PC-3 (cell line): ENCODE measurements around the gene PHKB. TPM values are rescaled to one million over a fixed set of nuclear protein-coding genes. Genes with fewer than 3 reads are reported as not detected.

ENCODE experiments used
- ATAC-seq: fragments of 200-7000 bp; cut with Tn5 transposase; 2 replicates; pipeline ENCODE4 v1.9.1; 2020; ENCODE audit warnings: mild to moderate bottlenecking, moderate library complexity
- BruUV-seq: library from RNA; stranded (reverse); fragments of 400-500 nt; replicated peaks from 2 replicates; lab custom pipeline; 2021; lab: Mats Ljungman, UMichigan
- CTCF ChIA-PET: fragments of 300-600 bp; sonication (Branson Sonifier 250); formaldehyde crosslinking; loops from one replicate; lab custom pipeline; 2022; ENCODE audit warnings: antibody characterized with exemption; lab: Charles Lee
- POLR2A ChIA-PET: fragments of 300-600 bp; sonication (Branson Sonifier 250); formaldehyde crosslinking; loops from one replicate; lab custom pipeline; 2022; ENCODE audit warnings: antibody characterized with exemption; ENCODE audit not compliant: unreplicated experiment; lab: Charles Lee
- DNase-seq: peaks from one replicate; pipeline ENCODE4 v3.0.0-alpha.2; 2015
- H2AFZ ChIP-seq: fragments of 300-600 bp; sonication (generic); 2 replicates; pipeline ENCODE4 v1.6.0; 2016; ENCODE audit warnings: antibody characterized with exemption, low read length
- H3F3A ChIP-seq: fragments of 300-600 bp; sonication (generic); one replicate; pipeline ENCODE4 v1.6.0; 2017; ENCODE audit warnings: antibody characterized with exemption, low read length, control low read depth, mild to moderate bottlenecking; ENCODE audit not compliant: unreplicated experiment
- H3K27ac ChIP-seq: fragments of 300-600 bp; sonication (generic); 2 replicates; pipeline ENCODE4 v1.5.1; 2016; ENCODE audit warnings: mild to moderate bottlenecking, low read length
- H3K27me3 ChIP-seq: fragments of 300-600 bp; sonication (generic); 2 replicates; pipeline ENCODE4 v1.6.1; 2016; ENCODE audit warnings: low read length, mixed read lengths
- H3K36me3 ChIP-seq: fragments of 300-600 bp; sonication (generic); 2 replicates; pipeline ENCODE4 v1.6.1; 2016; ENCODE audit warnings: low read depth, mixed run types, low read length, mixed read lengths
- H3K4me1 ChIP-seq: fragments of 300-600 bp; sonication (generic); 2 replicates; pipeline ENCODE4 v1.5.1; 2016; ENCODE audit warnings: low read length; ENCODE audit not compliant: insufficient read depth
- H3K4me2 ChIP-seq: fragments of 300-600 bp; sonication (generic); 2 replicates; pipeline ENCODE4 v1.6.0; 2016; ENCODE audit warnings: low read length
- H3K4me3 ChIP-seq: fragments of 300-600 bp; sonication (generic); 2 replicates; pipeline ENCODE4 v1.5.1; 2016; ENCODE audit warnings: mild to moderate bottlenecking, low read length, mixed read lengths
- H3K79me2 ChIP-seq: fragments of 300-600 bp; sonication (generic); 2 replicates; pipeline ENCODE4 v1.6.1; 2017; ENCODE audit warnings: low read length, mixed read lengths
- H3K9ac ChIP-seq: fragments of 300-600 bp; sonication (generic); 2 replicates; pipeline ENCODE4 v1.6.0; 2016; ENCODE audit warnings: mild to moderate bottlenecking, low read length
- H3K9me2 ChIP-seq: fragments of 300-600 bp; sonication (generic); replicated peaks from 2 replicates; pipeline ENCODE4 v1.6.1; 2016; ENCODE audit warnings: mixed run types, low read length, mixed read lengths
- H3K9me3 ChIP-seq: fragments of 300-600 bp; sonication (generic); 2 replicates; pipeline ENCODE4 v1.6.1; 2016; ENCODE audit warnings: low read length, mixed read lengths
- H4K20me1 ChIP-seq: fragments of 300-600 bp; sonication (generic); 2 replicates; pipeline ENCODE4 v1.6.1; 2016; ENCODE audit warnings: low read length, mixed read lengths
- EZH2 ChIP-seq: fragments of 300-600 bp; sonication (generic); IDR thresholded peaks from one replicate; pipeline ENCODE4 v1.6.1; 2017; ENCODE audit warnings: antibody characterized with exemption, mild to moderate bottlenecking, low read length; ENCODE audit not compliant: unreplicated experiment
- EZH2phosphoT487 ChIP-seq: fragments of 300-600 bp; sonication (generic); IDR thresholded peaks from 2 replicates; pipeline ENCODE4 v1.6.1; 2018; ENCODE audit warnings: mild to moderate bottlenecking, antibody characterized with exemption, low read length, borderline replicate concordance
- intact Hi-C: fragments of 100-400 bp; cut with micrococcal nuclease; formaldehyde crosslinking; loops from 2 replicates; pipeline ENCODE4 v1.9.0; 2023
- total RNA-seq: library from RNA; depleted of rRNA; stranded (reverse); fragments of >200 nt; gene quantifications from 2 replicates; pipeline ENCODE4 v1.2.3, GENCODE V29; 2014
- TF ChIP-seq, protein P1 (sequence below): fragments of 300-600 bp; sonication (generic); conservative IDR thresholded peaks from 2 replicates; pipeline ENCODE4 v1.5.1; 2017; ENCODE audit warnings: antibody characterized with exemption, low read depth, mild to moderate bottlenecking, low read length

The PHKB gene
- total RNA-seq, 1 experiment from 2014 or later = 31.8 TPM

DNA sequence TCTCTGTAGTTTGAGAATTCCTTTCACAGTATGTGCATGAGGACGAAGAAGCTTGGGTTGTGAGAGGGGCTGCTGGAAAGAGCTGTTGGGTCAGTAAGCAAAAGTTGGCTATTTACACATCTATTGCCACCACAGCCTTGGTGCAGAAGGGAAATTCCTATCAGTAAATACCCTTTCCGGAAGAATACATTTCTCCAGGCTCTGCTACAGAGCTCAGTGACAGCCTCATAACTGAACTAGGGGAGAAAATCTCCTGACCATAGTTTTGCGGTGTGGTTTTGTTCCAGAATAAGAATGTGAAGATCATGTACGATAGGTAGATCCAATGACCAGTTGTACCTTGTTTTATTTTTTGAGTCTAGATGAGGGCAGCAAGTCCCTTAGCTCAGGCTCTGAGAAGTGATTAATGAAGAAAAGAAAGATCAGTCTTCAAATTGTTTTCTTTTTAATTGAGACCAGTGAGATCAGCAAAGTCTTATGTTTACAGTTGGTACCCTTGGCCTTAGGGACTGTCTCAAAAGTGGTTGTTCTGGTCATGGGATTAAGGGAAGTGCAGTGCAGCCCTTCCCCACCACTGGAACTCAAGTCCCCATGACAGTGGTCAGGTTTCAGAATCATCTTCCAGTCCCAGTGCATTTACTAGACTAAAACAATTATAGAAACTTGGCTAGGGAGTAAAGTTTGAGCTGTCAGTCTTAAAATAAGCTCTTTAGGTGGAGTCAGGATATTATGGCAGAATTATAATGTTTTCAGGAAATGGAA lies 123.5 kb downstream of the PHKB start:
- no TSS peak for BruUV-seq
- ChIA-PET CTCF (no interaction called here), POLR2A (no interaction called here)
- Histone ChIP-seq H3K4me1 (no peaks in the 10 kb centered on the region), H3K27ac (no peak overlapping the region), H3F3A (no peaks in the 10 kb centered on the region), H3K4me2 (no peak overlapping the region), H3K9me3 (no peaks in the 10 kb centered on the region), H3K4me3 (no peak overlapping the region), H3K36me3 (no peaks in the 10 kb centered on the region), H3K27me3 (no peaks in the 10 kb centered on the region), H4K20me1 (no peaks in the 10 kb centered on the region), H2AFZ (no peak overlapping the region), H3K9ac (no peak overlapping the region), H3K9me2 (no peaks in the 10 kb centered on the region), H3K79me2 (no peaks in the 10 kb centered on the region)
- TF ChIP-seq, protein P1, sequence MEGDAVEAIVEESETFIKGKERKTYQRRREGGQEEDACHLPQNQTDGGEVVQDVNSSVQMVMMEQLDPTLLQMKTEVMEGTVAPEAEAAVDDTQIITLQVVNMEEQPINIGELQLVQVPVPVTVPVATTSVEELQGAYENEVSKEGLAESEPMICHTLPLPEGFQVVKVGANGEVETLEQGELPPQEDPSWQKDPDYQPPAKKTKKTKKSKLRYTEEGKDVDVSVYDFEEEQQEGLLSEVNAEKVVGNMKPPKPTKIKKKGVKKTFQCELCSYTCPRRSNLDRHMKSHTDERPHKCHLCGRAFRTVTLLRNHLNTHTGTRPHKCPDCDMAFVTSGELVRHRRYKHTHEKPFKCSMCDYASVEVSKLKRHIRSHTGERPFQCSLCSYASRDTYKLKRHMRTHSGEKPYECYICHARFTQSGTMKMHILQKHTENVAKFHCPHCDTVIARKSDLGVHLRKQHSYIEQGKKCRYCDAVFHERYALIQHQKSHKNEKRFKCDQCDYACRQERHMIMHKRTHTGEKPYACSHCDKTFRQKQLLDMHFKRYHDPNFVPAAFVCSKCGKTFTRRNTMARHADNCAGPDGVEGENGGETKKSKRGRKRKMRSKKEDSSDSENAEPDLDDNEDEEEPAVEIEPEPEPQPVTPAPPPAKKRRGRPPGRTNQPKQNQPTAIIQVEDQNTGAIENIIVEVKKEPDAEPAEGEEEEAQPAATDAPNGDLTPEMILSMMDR = no peak
- TF ChIP-seq EZH2 = no peak
- ATAC-seq (no peak), DNase-seq (no peak)
- intact Hi-C loops = no loop called here

DNA sequence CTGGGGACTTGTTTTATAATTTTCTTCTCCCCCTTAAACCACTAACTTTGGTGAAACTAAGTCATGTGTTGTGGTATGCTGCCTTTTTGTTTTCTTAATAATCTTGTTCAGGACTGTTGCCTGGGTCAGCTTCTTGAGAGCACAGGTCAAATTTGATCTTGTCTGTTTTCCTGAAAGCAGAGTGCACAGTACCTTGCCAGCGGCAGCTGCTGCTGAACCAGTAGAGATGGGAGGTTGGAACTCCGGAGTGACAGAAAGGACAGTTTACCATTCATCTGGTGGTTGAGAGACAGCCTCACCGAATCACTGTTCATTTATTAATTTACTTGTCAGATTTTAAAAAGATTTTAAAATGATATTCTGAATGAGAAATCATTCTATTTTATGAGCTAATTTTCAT lies 125.0 kb downstream of the PHKB start:
- H3F3A ChIP-seq = no peaks in the 10 kb centered on the region
- DNase-seq = no peak
- ChIA-PET POLR2A (no interaction called here), CTCF (no interaction called here)
- H4K20me1 ChIP-seq = no peaks in the 10 kb centered on the region
- H2AFZ ChIP-seq = no peak overlapping the region
- no peak overlapping the region for H3K4me2 ChIP-seq
- H3K36me3 ChIP-seq = no peaks in the 10 kb centered on the region
- no peaks in the 10 kb centered on the region for H3K79me2 ChIP-seq
- no peak overlapping the region for H3K9ac ChIP-seq
- H3K27me3 ChIP-seq = no peaks in the 10 kb centered on the region
- no peak overlapping the region for H3K4me3 ChIP-seq
- H3K4me1 ChIP-seq = no peaks in the 10 kb centered on the region
- intact Hi-C loops = no loop called here
- no peak for ATAC-seq
- no peaks in the 10 kb centered on the region for H3K9me2 ChIP-seq
- H3K9me3 ChIP-seq = no peaks in the 10 kb centered on the region
- TF ChIP-seq EZH2phosphoT487 (no peak), EZH2 (no peak)
- TF ChIP-seq, protein P1 = no peak
- no peak overlapping the region for H3K27ac ChIP-seq
- no TSS peak for BruUV-seq

DNA sequence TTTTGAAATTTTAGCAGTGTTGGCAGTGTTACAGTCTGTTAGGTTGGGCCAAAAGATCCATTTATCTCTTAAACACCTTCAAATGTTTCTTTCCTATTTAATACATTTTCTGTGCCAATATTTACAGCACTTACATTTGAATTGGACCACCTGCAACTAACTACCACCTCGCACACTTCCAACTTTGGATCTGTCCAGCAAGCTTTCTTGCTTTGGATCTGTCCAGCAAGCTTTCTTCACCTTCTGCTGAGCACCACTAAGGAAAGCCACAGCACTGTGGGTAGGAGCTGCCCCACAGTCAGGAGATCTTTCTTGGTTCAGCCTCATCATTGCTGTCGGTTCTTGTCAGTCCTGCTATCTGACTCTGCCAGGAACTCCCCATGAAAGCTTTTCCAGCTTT lies 129.3 kb downstream of the PHKB start:
- TF ChIP-seq EZH2 (no peak), EZH2phosphoT487 (no peak)
- TF ChIP-seq, protein P1 = no peak
- Histone ChIP-seq H3K9me2 (no peaks in the 10 kb centered on the region), H3K36me3 (no peaks in the 10 kb centered on the region), H2AFZ (no peak overlapping the region), H3F3A (no peaks in the 10 kb centered on the region), H3K4me2 (no peak overlapping the region), H4K20me1 (no peaks in the 10 kb centered on the region), H3K4me1 (no peaks in the 10 kb centered on the region), H3K27me3 (no peaks in the 10 kb centered on the region), H3K4me3 (no peak overlapping the region), H3K9me3 (no peaks in the 10 kb centered on the region), H3K27ac (no peak overlapping the region), H3K9ac (no peak overlapping the region), H3K79me2 (no peaks in the 10 kb centered on the region)
- intact Hi-C loops = no loop called here
- BruUV-seq = no TSS peak
- ATAC-seq = no peak
- ChIA-PET POLR2A (no interaction called here), CTCF (no interaction called here)
- no peak for DNase-seq
